GM12874 (cell line): ENCODE measurements around the gene AUTS2.

Experiments
- TF ChIP-seq, protein P1 (sequence below): IDR thresholded peaks from 2 replicates; pipeline ENCODE4 v1.5.1; 2011; ENCODE audit warnings: low read depth, mild to moderate bottlenecking, control low read depth, low read length, moderate library complexity; ENCODE audit not compliant: insufficient read depth

Gene AUTS2

DNA sequence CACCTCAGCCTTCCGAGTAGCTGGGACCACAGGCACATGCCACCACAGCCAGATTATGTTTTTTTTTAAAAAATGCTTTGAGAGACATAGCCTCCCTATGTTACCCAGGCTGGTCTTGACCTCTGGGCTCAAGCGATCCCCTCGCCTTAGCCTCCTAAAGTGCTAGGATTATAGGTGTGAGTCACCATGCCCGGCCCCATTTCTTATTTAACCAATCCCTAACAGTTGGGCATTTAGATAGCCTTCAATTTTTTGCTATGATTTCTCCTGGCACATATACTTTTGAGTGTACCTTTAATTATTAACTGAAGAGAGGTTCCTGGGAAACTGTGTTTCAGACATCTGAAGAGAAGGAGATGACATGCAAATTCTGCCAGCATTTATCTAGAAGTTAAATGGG lies 22.6 kb upstream of the AUTS2 start:
- TF ChIP-seq, protein P1, sequence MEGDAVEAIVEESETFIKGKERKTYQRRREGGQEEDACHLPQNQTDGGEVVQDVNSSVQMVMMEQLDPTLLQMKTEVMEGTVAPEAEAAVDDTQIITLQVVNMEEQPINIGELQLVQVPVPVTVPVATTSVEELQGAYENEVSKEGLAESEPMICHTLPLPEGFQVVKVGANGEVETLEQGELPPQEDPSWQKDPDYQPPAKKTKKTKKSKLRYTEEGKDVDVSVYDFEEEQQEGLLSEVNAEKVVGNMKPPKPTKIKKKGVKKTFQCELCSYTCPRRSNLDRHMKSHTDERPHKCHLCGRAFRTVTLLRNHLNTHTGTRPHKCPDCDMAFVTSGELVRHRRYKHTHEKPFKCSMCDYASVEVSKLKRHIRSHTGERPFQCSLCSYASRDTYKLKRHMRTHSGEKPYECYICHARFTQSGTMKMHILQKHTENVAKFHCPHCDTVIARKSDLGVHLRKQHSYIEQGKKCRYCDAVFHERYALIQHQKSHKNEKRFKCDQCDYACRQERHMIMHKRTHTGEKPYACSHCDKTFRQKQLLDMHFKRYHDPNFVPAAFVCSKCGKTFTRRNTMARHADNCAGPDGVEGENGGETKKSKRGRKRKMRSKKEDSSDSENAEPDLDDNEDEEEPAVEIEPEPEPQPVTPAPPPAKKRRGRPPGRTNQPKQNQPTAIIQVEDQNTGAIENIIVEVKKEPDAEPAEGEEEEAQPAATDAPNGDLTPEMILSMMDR: no peak

DNA sequence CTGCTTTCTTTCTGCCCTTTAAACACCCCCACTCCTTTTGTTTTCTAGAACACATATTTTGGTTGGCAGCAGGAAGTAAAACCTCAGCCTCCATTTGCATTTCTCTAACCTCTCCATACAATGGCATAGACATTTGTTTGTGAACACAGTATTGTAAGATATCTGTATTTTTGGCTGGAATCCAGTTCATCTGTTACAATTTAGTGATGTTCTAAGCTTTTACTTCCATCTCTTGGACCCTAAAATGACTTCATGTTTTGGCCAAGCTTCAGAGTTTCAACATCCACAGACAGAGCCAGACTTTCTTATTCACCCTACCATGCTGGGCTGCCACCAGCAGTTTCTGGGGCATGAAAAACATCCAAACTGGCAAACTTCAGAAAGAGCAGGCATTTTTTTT lies 21.1 kb upstream of the AUTS2 start:
- TF ChIP-seq, protein P1: no peak

DNA sequence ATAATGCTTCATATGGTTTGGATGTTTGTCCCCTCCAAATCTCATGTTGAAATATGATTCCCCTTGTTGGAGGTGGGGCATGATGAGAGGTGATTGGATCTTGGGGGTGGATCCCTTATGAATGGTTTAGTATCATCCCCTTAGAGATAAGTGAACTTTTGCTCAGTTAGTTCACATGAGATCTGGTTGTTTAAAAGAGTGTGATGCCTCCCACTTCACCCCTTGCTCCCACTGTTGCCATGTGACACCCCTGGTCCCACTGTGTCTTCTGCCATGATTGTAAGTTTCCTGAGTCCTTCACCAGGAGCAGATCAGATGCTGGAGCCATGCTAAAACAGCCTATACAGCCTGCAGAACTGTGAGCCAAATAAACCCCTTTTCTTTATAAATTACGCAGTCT lies 13.1 kb upstream of the AUTS2 start:
- TF ChIP-seq, protein P1: no peak

DNA sequence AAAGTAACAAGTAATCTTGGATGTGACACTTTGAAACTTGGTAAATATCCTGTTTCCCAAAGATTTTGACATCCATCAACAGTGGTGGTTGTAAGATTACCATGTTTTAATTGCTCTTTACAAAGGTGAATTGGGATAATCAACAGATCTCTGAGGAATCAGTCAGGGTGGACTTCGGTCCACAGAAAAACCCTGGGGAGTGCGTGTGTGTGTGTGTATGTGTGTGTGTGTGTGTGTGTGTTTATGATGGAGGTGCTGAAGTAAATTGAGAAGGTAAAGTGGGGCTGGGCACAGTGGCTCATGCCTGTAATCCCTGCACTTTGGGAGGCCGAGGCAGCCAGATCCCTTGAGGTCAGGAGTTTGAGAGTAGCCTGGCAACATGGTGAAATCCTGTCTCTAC lies 12.0 kb upstream of the AUTS2 start:
- TF ChIP-seq, protein P1: no peak

DNA sequence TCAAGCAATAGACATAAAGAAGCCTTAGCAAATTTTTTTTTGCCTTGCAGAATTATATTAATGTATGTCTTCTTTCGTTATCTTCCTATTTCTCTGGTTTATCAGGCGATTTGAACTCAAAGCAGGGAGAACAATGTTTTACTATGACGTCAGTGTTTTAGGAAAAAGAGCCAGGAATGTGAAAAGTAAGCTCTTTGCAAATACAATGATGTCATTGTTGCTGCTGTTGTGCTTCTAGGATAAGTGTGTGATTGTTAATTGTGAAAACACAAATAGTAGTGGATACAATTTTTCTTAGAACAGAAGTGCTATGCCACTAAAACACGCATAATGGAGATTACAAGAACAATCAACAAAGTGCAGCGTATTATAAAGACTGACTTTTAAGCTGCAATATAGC lies 9.5 kb upstream of the AUTS2 start:
- TF ChIP-seq, protein P1: no peak

DNA sequence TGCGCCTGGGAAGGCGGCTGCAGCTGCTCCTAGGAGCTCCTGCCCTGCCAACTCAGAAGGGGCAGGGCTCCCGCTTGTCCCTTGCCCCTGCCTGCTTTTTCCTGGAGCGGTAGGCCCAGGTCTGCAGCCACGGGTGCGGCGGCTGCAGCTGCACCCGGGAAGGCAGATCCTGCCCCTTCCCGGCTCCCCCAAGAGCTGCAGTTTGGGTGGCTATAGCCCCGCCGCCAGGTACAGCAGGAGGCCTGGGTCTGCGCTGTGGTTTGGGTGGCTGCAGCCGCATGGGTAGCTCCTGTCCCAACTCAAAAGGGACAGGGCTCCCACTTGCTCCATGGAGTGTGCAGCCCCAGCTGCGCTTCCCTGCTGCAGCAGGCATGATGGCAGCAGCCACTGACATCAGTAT lies 6.5 kb upstream of the AUTS2 start:
- TF ChIP-seq, protein P1: no peak

DNA sequence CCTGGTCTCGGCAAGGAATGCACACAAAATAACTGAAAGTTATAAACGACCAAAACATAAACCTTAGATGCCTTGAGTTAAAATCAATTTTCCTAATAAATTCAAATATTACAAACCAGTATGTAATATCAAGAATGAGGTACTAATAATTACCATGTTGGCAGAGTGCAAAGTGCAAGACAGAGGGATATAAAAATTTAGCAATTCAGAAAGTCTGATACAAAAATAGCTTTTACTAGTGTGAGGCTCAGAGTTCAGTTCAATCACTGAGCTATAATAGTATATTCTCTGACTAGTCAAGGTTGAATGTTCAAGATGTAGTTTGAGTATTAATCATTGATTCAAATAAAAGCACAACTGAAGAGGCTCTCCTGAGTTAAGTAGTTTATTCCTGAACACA lies 4.8 kb upstream of the AUTS2 start:
- TF ChIP-seq, protein P1: no peak

DNA sequence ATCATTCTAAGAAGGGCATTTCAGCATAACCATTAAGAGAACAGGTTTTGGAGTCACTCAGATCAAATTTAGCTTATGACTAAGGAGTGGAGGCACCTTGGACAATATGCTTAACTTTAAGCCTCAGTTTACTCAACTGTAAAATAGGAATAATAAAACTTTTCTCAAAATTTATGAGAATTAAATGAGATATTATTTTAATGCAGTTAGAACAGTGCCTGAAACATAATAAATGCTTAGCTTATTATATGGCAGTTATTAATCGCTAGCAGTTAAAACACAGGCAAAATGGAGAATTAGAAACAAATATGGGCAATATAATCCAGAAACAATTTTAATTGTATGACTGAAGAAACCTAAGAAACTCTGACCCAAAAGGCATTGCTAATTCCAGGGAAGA lies 2.9 kb upstream of the AUTS2 start:
- TF ChIP-seq, protein P1: no peak
